Natural killer cell treated with Interleukin-12 subunit alpha and Interleukin-12 subunit beta and Interleukin-15 and Interleukin-18, amount 100 ng/mL, for 72 hours (primary cell): ENCODE data around the gene YPEL3. TPM values are rescaled to one million over a fixed set of nuclear protein-coding genes. Genes with fewer than 3 reads are reported as not detected.
A peak's percentile ranks its signal among the peaks of the same experiment; 100 is the strongest.

Source experiments
- ATAC-seq, 2 donors: fragments of 150-1000 bp; cut with Tn5 transposase in 1 of 2; sonication (Bioruptor Pico), chemical (Tn5 transposase) in 1 of 2; 2 replicates each; pipeline ENCODE4 v1.10.0; 2021
- DNase-seq: peaks from one replicate; pipeline ENCODE4 v3.0.0; 2022; ENCODE audit warnings: low spot score
- H3K27ac Mint-ChIP-seq, 2 donors: 1 replicate in 1 of 2; 2 replicates in 1 of 2; pipeline ENCODE4 v1.8.0; 2022; ENCODE audit warnings: mixed read lengths in 2 of 2, mild to moderate bottlenecking in 1 of 2, moderate library complexity in 1 of 2
- H3K27me3 Mint-ChIP-seq, 2 donors: 1 replicate in 1 of 2; 2 replicates in 1 of 2; pipeline ENCODE4 v1.8.0; 2022; ENCODE audit warnings: mixed read lengths in 2 of 2
- H3K36me3 Mint-ChIP-seq: one replicate; pipeline ENCODE4 v1.8.0; 2022; ENCODE audit warnings: mixed read lengths
- H3K4me1 Mint-ChIP-seq, 2 donors: 1 replicate in 1 of 2; 2 replicates in 1 of 2; pipeline ENCODE4 v1.8.0; 2022; ENCODE audit warnings: low read depth in 2 of 2, mixed read lengths in 2 of 2, mild to moderate bottlenecking in 1 of 2
- H3K4me3 Mint-ChIP-seq: one replicate; pipeline ENCODE4 v1.8.0; 2022; ENCODE audit warnings: mixed read lengths
- H3K9me3 Mint-ChIP-seq: 2 replicates; pipeline ENCODE4 v1.8.0; 2022; ENCODE audit warnings: mixed read lengths
- total RNA-seq, 2 donors: library from RNA; stranded (reverse); gene quantifications; one replicate each; pipeline ENCODE4 v1.2.3, GENCODE V29; 2022

YPEL3 gene
- total RNA-seq: 10 to 100 TPM; 21.1 to 25.8 TPM

GRCh38 chr16:30096105-30096861 lies at the start of gene YPEL3:
YPEL3 (minus strand) TSS chr16:30096213; CDS start chr16:30095482, 731 bp downstream.
- no peaks in the 10 kb centered on the region for H3K27me3 Mint-ChIP-seq
- ATAC-seq: peak; percentile 81 to 84
- H3K36me3 Mint-ChIP-seq: peaks cover 11% of the 10 kb centered on the region
- H3K4me3 Mint-ChIP-seq: peak within 1 kb of the TSS; percentile 78
- peak; percentile 95 for DNase-seq
- H3K27ac Mint-ChIP-seq: peak within 1 kb of the TSS; percentile 84 to 88
- peaks cover 30 to 36% of the 10 kb centered on the region in 2 donors for H3K4me1 Mint-ChIP-seq
- H3K9me3 Mint-ChIP-seq: peaks cover 5% of the 10 kb centered on the region

DNA sequence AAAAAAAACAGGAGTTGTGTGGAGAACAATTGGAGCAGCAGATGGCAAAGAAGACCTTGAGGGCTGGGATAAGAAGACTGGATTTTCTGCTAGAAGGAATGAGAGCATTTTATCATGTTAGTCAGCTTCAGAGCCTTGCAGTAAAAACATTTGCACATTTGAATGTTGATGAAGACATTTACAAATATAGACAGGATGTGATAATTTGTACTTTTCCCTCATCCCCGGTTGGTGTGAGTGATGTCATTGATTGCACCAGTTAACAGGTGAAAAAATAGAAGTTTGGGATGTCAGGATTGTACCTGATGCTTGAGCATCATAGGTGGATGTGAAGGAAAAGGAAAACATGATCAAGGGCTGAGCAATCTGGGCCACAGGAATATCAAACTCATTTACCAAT lies 49.6 kb upstream of the YPEL3 start:
- Mint-ChIP-seq H3K9me3 (peaks cover 3% of the 10 kb centered on the region), H3K4me3 (no peak overlapping the region), H3K36me3 (peaks cover 6% of the 10 kb centered on the region), H3K27me3 (no peaks in the 10 kb centered on the region), H3K27ac (no peak overlapping the region), H3K4me1 (peaks cover 11 to 13% of the 10 kb centered on the region in 2 donors)
- no peak for DNase-seq
- ATAC-seq: no peak

DNA sequence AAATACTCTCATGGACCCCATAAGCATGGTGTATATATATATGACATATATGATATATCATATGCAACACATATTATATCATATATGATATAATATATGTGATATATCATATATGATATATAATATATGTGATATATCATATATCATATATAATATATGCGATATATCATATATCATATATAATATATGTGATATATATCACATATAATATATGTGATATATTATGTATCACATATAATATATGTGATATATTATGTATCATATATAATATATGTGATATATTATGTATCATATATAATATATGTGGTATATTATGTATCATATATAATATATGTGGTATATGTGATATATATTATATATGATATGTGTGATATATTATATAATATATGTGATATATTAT lies 48.9 kb upstream of the YPEL3 start:
- no peak overlapping the region for H3K27ac Mint-ChIP-seq
- H3K4me3 Mint-ChIP-seq: no peak overlapping the region
- peaks cover 6% of the 10 kb centered on the region for H3K36me3 Mint-ChIP-seq
- ATAC-seq: no peak
- peaks cover 3% of the 10 kb centered on the region for H3K9me3 Mint-ChIP-seq
- no peaks in the 10 kb centered on the region for H3K27me3 Mint-ChIP-seq
- H3K4me1 Mint-ChIP-seq: peaks cover 13 to 16% of the 10 kb centered on the region in 2 donors
- no peak for DNase-seq

DNA sequence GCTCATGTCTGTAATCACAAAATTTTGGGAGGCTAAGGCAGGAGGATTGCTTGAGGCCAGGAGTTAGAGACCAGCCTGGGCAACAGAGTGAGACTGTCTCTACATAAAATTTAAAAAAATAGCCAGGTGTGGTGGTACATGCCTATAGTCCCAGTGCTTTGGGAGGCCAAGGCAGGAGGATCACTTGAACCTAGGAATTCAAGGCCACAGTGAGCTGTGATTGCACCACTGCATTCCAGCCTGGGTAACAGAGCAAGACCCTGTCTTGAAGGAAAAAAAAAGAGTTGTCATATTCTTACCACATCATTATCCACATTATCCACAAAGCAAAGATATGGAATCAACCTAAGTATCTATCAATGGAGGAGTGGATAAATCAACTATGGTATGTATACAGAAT lies 48.0 kb upstream of the YPEL3 start:
- no peak for ATAC-seq
- Mint-ChIP-seq H3K4me3 (no peak overlapping the region), H3K36me3 (no peaks in the 10 kb centered on the region), H3K27ac (no peak overlapping the region), H3K27me3 (no peaks in the 10 kb centered on the region), H3K9me3 (no peaks in the 10 kb centered on the region), H3K4me1 (peaks cover 16 to 20% of the 10 kb centered on the region in 2 donors)
- no peak for DNase-seq

DNA sequence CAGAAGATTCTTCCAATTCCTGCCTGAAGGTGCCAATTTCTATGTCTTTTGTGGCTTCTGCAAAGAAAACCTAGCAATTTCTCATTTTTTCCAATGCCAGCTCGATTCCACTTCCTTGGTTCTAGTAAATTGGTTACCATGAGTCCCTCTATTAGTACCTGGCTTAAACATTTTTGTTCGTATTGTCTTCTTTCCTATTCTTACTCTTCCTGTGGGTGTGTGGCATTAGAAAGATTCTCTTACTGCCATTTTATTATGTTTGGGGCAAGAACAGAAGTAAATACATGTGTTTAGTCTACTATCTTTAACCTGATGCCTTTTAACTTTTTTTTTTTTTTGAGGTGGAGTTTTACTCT lies 47.3 kb upstream of the YPEL3 start:
- H3K9me3 Mint-ChIP-seq: no peaks in the 10 kb centered on the region

DNA sequence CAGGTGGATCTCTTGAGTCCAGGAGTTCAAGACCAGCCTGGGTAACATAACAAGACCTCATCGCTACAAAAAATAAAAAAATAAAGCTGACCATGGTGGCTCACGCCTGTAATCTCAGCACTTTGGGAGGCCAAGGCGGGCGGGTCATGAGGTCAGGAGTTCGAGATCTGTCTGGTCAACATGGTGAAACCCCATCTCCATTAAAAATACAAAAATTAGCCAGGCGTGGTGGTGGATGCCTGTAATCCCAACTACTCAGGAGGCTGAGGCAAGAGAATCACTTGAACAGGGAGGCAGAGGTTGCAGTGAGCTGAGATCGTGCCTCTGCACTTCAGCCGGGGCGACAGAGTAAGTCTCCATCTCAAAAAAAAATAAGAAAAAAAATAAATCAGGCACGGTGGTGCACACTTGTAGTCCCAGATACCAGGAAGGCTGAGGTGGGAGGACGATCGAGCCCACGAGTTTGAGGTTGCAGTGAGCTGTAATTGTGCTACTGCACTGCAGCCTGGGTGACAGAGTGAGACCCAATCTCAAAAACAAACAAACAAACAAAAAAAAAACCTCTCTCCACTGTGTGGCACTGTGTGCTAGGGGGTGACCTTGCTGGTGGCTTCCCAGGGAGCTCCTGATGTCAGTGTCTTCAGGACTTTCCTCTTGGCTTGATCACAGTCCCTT lies 46.8 kb upstream of the YPEL3 start:
- Mint-ChIP-seq H3K4me3 (no peak overlapping the region), H3K27ac (peak overlapping the region; percentile 58 to 71), H3K36me3 (no peaks in the 10 kb centered on the region), H3K9me3 (no peaks in the 10 kb centered on the region), H3K4me1 (peaks cover 16 to 20% of the 10 kb centered on the region in 2 donors), H3K27me3 (no peaks in the 10 kb centered on the region)
- DNase-seq (no peak), ATAC-seq (peak in 1 of 2 donors; percentile 63)

More for the DNA sequence above, 47.3 kb upstream of the YPEL3 start:
- DNase-seq (no peak), ATAC-seq (no peak)
- H3K4me3 Mint-ChIP-seq: no peak overlapping the region
- H3K4me1 Mint-ChIP-seq: peaks cover 16 to 20% of the 10 kb centered on the region in 2 donors
- no peaks in the 10 kb centered on the region for H3K36me3 Mint-ChIP-seq
- H3K27me3 Mint-ChIP-seq: no peaks in the 10 kb centered on the region
- peak overlapping the region; percentile 58 to 71 for H3K27ac Mint-ChIP-seq

DNA sequence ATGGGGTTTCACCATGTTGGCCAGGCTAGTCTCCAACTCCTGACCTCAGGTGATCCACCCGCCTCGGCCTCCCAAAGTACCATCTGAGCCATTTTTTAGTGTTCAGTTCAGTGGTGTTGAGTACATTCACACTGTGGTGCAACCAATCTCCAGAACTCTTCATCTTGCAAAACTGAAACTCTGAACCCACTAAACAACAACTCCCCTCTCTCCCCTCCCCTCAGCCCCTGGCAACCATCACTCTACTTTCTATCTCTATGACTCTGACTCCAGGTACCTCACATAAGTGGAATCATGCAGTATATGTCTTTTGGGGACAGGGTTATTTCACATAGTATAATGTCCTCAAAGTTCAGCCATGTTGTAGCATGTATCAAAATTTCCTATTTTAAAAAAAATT lies 45.7 kb upstream of the YPEL3 start:
- peaks cover 16 to 20% of the 10 kb centered on the region in 2 donors for H3K4me1 Mint-ChIP-seq
- ATAC-seq (no peak), DNase-seq (no peak)
- no peak overlapping the region for H3K27ac Mint-ChIP-seq
- H3K9me3 Mint-ChIP-seq: no peaks in the 10 kb centered on the region
- no peaks in the 10 kb centered on the region for H3K36me3 Mint-ChIP-seq
- no peak overlapping the region for H3K4me3 Mint-ChIP-seq
- H3K27me3 Mint-ChIP-seq: no peaks in the 10 kb centered on the region

GRCh38 chr16:30139583-30140481 lies 43.8 kb upstream of the YPEL3 start:
- Mint-ChIP-seq H3K27ac (no peak overlapping the region), H3K4me1 (peaks cover 12 to 14% of the 10 kb centered on the region in 2 donors), H3K9me3 (no peaks in the 10 kb centered on the region), H3K36me3 (no peaks in the 10 kb centered on the region), H3K27me3 (no peaks in the 10 kb centered on the region), H3K4me3 (no peak overlapping the region)
- DNase-seq (no peak), ATAC-seq (no peak)

GRCh38 chr16:30137897-30138296 lies 41.9 kb upstream of the YPEL3 start:
- H3K27me3 Mint-ChIP-seq: no peaks in the 10 kb centered on the region
- DNase-seq (no peak), ATAC-seq (no peak)
- no peaks in the 10 kb centered on the region for H3K36me3 Mint-ChIP-seq
- H3K27ac Mint-ChIP-seq: no peak overlapping the region
- H3K4me3 Mint-ChIP-seq: no peak overlapping the region
- peaks cover 5 to 7% of the 10 kb centered on the region in 2 donors for H3K4me1 Mint-ChIP-seq
- no peaks in the 10 kb centered on the region for H3K9me3 Mint-ChIP-seq

DNA sequence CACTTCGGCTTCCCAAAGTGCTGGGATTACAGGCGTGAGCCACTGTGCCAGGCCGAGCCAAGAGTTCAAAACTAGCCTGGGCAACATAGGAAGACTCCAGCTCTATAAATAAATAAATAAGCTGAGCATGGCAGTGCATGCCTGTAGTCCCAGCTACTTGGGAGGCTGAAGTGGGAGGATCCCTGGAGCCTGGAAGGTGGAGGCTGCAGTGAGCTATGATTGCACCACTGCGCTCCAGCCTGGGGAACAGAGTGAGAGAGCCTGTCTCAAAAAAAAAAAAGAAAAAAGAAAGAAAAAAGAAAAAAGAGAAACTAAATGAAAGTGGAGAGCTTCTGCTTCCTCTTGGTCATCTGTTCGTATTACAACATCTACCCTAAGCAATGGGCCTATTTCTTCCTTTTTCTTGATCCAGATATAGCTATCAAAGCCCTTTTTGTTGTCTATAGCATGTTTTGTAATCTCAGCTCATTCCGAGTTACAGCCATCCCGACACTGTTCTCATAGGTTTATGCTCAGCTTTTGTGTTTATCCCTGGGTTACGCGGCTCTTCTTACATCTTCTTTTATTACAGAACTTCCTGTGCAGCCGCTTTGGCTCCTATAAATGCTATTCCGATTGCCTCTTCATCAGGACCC lies 41.1 kb upstream of the YPEL3 start:
- H3K9me3 Mint-ChIP-seq: no peaks in the 10 kb centered on the region
- H3K27ac Mint-ChIP-seq: no peak overlapping the region
- H3K36me3 Mint-ChIP-seq: no peaks in the 10 kb centered on the region
- DNase-seq (no peak), ATAC-seq (no peak)
- no peak overlapping the region for H3K4me3 Mint-ChIP-seq
- H3K4me1 Mint-ChIP-seq: peaks cover 5 to 6% of the 10 kb centered on the region in 2 donors
- H3K27me3 Mint-ChIP-seq: no peaks in the 10 kb centered on the region

- Mint-ChIP-seq H3K9me3 (no peaks in the 10 kb centered on the region), H3K4me3 (no peak overlapping the region), H3K27me3 (no peaks in the 10 kb centered on the region), H3K4me1 (peaks cover 0 to 5% of the 10 kb centered on the region in 2 donors), H3K36me3 (no peaks in the 10 kb centered on the region), H3K27ac (no peak overlapping the region)
- ATAC-seq: no peak
- no peak for DNase-seq
Observed at GRCh38 chr16:30132591-30132990, 36.6 kb upstream of the YPEL3 start.

- H3K36me3 Mint-ChIP-seq: no peaks in the 10 kb centered on the region
- no peaks in the 10 kb centered on the region for H3K27me3 Mint-ChIP-seq
- no peaks in the 10 kb centered on the region for H3K9me3 Mint-ChIP-seq
- ATAC-seq (no peak), DNase-seq (no peak)
- peak overlapping the region in 1 of 2 donors; percentile 53 for H3K27ac Mint-ChIP-seq
- peaks cover 0 to 5% of the 10 kb centered on the region in 2 donors for H3K4me1 Mint-ChIP-seq
- H3K4me3 Mint-ChIP-seq: no peak overlapping the region
Observed at GRCh38 chr16:30131869-30132475, 36.0 kb upstream of the YPEL3 start.

DNA sequence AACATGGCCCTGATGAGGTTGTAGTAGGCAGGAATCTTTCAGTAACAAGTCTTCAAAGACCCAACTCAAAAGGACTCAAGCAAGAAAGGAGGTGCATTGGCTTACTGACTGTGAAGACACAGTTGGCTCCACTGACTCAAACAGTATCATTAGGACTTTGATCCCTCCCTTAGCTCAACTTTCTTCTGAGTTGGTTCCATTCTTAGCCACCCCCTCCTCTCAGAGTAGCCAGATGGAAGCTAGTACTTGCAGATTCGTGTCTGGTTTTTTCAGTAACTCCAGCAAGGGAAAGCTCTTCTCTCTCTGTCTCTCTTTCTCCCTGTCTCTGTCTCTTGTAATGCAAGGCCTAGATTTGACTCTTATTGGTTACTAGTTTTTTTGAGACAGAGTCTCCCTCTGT lies 32.0 kb upstream of the YPEL3 start:
- Mint-ChIP-seq H3K27ac (no peak overlapping the region), H3K27me3 (no peaks in the 10 kb centered on the region), H3K4me1 (peaks cover 5 to 8% of the 10 kb centered on the region in 2 donors), H3K4me3 (no peak overlapping the region), H3K36me3 (no peaks in the 10 kb centered on the region), H3K9me3 (no peaks in the 10 kb centered on the region)
- ATAC-seq (no peak), DNase-seq (peak; percentile 0)
